ENCODE results near the gene PPP1R12B. TPM values are rescaled to one million over a fixed set of nuclear protein-coding genes. Genes with fewer than 3 reads are reported as not detected.
A peak's percentile ranks its signal among the peaks of the same experiment; 100 is the strongest.
"Not testable (repeated sequence)": the region's sequence is repeated elsewhere in the genome, so short reads cannot be mapped to it uniquely, and the experiment has no call there.

PPP1R12B gene
- total and polyA plus RNA-seq, 9 donors: 50.3 to 232 (median 73.0) TPM

- H3K4me1 ChIP-seq (ENCODE audit: insufficient read depth); H3K9me3 ChIP-seq; H3K4me3 ChIP-seq; intact Hi-C loops (cut with DNase I); DNase-seq; H3K27me3 ChIP-seq; H3K36me3 ChIP-seq: not testable (repeated sequence)
- 53 to 63% (median 60%) methylated on average over 6 of the region's 6 CpGs for WGBS, 3 donors
- peak overlapping the region in 1 of 2 donors; percentile 84 for H3K27ac ChIP-seq
These were observed 196.4 kb downstream of the PPP1R12B start for GRCh38 chr1:202544766-202545449.

GRCh38 chr1:202545647-202546303 is 197.3 kb downstream of the PPP1R12B start:
- not testable (repeated sequence) for H3K4me1 ChIP-seq (ENCODE audit: insufficient read depth); H3K27me3 ChIP-seq; DNase-seq; H3K9me3 ChIP-seq; H3K36me3 ChIP-seq
- WGBS, 3 donors: 21 to 31% (median 31%) methylated on average over 3 of the region's 3 CpGs
- Histone ChIP-seq H3K4me3 (peak overlapping the region; percentile 25), H3K27ac (peak overlapping the region in 1 of 2 donors; percentile 38)
- intact Hi-C loops (cut with DNase I): loop anchor here in 1 of 4 donors (2.0 kb wide), 1 partner anchor 21 kb away; no protein-coding TSS in a partner anchor

GRCh38 chr1:202546377-202546776 is 197.9 kb downstream of the PPP1R12B start:
- not testable (repeated sequence) for DNase-seq; H3K27me3 ChIP-seq; H3K4me1 ChIP-seq (ENCODE audit: insufficient read depth); H3K36me3 ChIP-seq; H3K9me3 ChIP-seq
- Histone ChIP-seq H3K4me3 (peak overlapping the region; percentile 25), H3K27ac (peak overlapping the region in 1 of 2 donors; percentile 38)
- intact Hi-C loops (cut with DNase I): loop anchor here in 1 of 4 donors (2.0 kb wide), 1 partner anchor 20 kb away; no protein-coding TSS in a partner anchor
- WGBS, 3 donors: 35 to 55% (median 46%) methylated on average over 3 of the region's 3 CpGs

GRCh38 chr1:202546796-202547195 is 198.3 kb downstream of the PPP1R12B start:
- DNase-seq, H3K27ac ChIP-seq, H3K36me3 ChIP-seq, H3K9me3 ChIP-seq, H3K27me3 ChIP-seq: not testable (repeated sequence)
- intact Hi-C loops (cut with DNase I): loop anchor here in 1 of 4 donors (2.0 kb wide), 1 partner anchor 20 kb away; no protein-coding TSS in a partner anchor
- peaks cover 12% of the 10 kb centered on the region for H3K4me1 ChIP-seq (ENCODE audit: insufficient read depth)
- H3K4me3 ChIP-seq: peak overlapping the region; percentile 25
- WGBS, 3 donors: 40 to 60% (median 47%) methylated on average over 3 of the region's 3 CpGs

GRCh38 chr1:202547215-202547614 is 198.7 kb downstream of the PPP1R12B start:
- Histone ChIP-seq H3K4me3 (no peak overlapping the region), H3K4me1 (ENCODE audit: insufficient read depth) (peaks cover 13% of the 10 kb centered on the region), H3K9me3 (no peaks in the 10 kb centered on the region)

GRCh38 chr1:202550088-202550487 is 201.6 kb downstream of the PPP1R12B start:
- H3K27me3 ChIP-seq; H3K9me3 ChIP-seq; intact Hi-C loops (cut with DNase I); H3K36me3 ChIP-seq; H3K4me3 ChIP-seq; DNase-seq; H3K27ac ChIP-seq: not testable (repeated sequence)
- WGBS, 3 donors: 26 to 40% (median 31%) methylated on average over 1 of the region's 1 CpG
- peaks cover 17% of the 10 kb centered on the region for H3K4me1 ChIP-seq (ENCODE audit: insufficient read depth)

More at GRCh38 chr1:202547215-202547614, 198.7 kb downstream of the PPP1R12B start:
- Histone ChIP-seq H3K27ac (no peak overlapping the region), H3K27me3 (no peaks in the 10 kb centered on the region), H3K36me3 (no peaks in the 10 kb centered on the region)
- intact Hi-C loops (cut with DNase I): loop anchor here in 1 of 4 donors (2.0 kb wide), 1 partner anchor 20 kb away; no protein-coding TSS in a partner anchor
- TF ChIP-seq EP300 (IDR thresholded peaks at IDR 0.05) (no peak), CTCF (IDR thresholded peaks at IDR 0.05) (no peak), POLR2A (IDR thresholded peaks at IDR 0.05) (no peak)
- no peak for DNase-seq

GRCh38 chr1:202551683-202552082 is 203.2 kb downstream of the PPP1R12B start:
- TF ChIP-seq EP300 (IDR thresholded peaks at IDR 0.05) (no peak), CTCF (IDR thresholded peaks at IDR 0.05) (no peak), POLR2A (IDR thresholded peaks at IDR 0.05) (no peak)
- 25 to 36% (median 33%) methylated on average over 3 of the region's 3 CpGs for WGBS, 3 donors
- intact Hi-C loops (cut with DNase I): no loop called here
- DNase-seq: no peak
- Histone ChIP-seq H3K4me3 (no peak overlapping the region), H3K9me3 (no peaks in the 10 kb centered on the region), H3K4me1 (ENCODE audit: insufficient read depth) (peaks cover 20% of the 10 kb centered on the region), H3K36me3 (no peaks in the 10 kb centered on the region), H3K27me3 (no peaks in the 10 kb centered on the region), H3K27ac (peak overlapping the region in 1 of 2 donors; percentile 36)

- H3K36me3 ChIP-seq; intact Hi-C loops (cut with DNase I); H3K27me3 ChIP-seq; DNase-seq; H3K9me3 ChIP-seq; H3K4me3 ChIP-seq: not testable (repeated sequence)
- Histone ChIP-seq H3K4me1 (ENCODE audit: insufficient read depth) (peaks cover 23% of the 10 kb centered on the region), H3K27ac (peak overlapping the region in 1 of 2 donors; percentile 61)
These were observed 204.1 kb downstream of the PPP1R12B start for GRCh38 chr1:202552615-202553014.

- Histone ChIP-seq H3K27ac (peak overlapping the region in 1 of 2 donors; percentile 61), H3K4me1 (ENCODE audit: insufficient read depth) (peaks cover 23% of the 10 kb centered on the region)
- whole genome bisulfite sequencing, 3 donors: 54 to 64% (median 59%) methylated on average over 1 of the region's 1 CpG
- H3K27me3 ChIP-seq; H3K4me3 ChIP-seq; H3K36me3 ChIP-seq; H3K9me3 ChIP-seq; intact Hi-C loops (cut with DNase I); DNase-seq: not testable (repeated sequence)
These were observed 204.6 kb downstream of the PPP1R12B start for GRCh38 chr1:202553078-202553477.

All from ovary (tissue), 9 donors.